ENCODE measurements around the gene NTM.

GRCh38 chr11:132119573-132119972, 749.2 kb downstream of the NTM start:
- TF ChIP-seq, protein P1, sequence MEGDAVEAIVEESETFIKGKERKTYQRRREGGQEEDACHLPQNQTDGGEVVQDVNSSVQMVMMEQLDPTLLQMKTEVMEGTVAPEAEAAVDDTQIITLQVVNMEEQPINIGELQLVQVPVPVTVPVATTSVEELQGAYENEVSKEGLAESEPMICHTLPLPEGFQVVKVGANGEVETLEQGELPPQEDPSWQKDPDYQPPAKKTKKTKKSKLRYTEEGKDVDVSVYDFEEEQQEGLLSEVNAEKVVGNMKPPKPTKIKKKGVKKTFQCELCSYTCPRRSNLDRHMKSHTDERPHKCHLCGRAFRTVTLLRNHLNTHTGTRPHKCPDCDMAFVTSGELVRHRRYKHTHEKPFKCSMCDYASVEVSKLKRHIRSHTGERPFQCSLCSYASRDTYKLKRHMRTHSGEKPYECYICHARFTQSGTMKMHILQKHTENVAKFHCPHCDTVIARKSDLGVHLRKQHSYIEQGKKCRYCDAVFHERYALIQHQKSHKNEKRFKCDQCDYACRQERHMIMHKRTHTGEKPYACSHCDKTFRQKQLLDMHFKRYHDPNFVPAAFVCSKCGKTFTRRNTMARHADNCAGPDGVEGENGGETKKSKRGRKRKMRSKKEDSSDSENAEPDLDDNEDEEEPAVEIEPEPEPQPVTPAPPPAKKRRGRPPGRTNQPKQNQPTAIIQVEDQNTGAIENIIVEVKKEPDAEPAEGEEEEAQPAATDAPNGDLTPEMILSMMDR (IDR thresholded peaks at IDR 0.05): no peak
- TF ChIP-seq POLR2A (IDR thresholded peaks at IDR 0.05) (no peak), POLR2AphosphoS5 (IDR thresholded peaks at IDR 0.05) (no peak)
